Ovary (tissue), 3 donors: ENCODE data around the gene INO80C.

ENCODE experiments used
- POLR2A ChIP-seq: fragments of 450-650 bp; IDR thresholded peaks from one replicate; pipeline ENCODE4 v1.6.1; 2017; ENCODE audit warnings: antibody characterized with exemption, mild to moderate bottlenecking, moderate library complexity
- TF ChIP-seq, protein P1 (sequence below), 3 donors: fragments of 450-650 bp in 2 of 3; fragments of 200-600 bp in 1 of 3; IDR thresholded peaks; one replicate each; pipeline versions ENCODE4 v1.5.1 to v1.8.0; 2016 to 2022; ENCODE audit warnings: antibody characterized with exemption in 3 of 3, mild to moderate bottlenecking in 1 of 3
- donor health status: DM: no; HTN: no; CAD: no.

DNA sequence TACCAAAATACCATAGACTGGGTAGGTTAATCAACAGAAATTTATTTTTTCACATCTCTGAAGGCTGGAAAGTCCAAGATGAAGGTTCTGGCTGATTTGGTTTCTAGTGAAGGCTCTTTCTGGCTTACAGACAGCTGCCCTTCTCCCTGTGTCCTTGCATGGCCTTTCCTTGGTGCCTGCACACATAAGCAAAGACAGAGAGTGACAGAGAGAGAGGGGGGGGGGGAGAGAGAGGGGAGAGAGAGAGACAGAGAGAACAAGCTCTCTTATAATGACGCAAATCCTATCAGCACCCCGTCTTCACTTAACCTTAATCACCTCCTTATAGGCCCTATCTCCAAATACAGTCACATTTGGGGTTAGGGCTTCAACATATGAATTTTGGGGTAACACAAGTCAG, 53.9 kb downstream of the INO80C start:
- TF ChIP-seq, protein P1, sequence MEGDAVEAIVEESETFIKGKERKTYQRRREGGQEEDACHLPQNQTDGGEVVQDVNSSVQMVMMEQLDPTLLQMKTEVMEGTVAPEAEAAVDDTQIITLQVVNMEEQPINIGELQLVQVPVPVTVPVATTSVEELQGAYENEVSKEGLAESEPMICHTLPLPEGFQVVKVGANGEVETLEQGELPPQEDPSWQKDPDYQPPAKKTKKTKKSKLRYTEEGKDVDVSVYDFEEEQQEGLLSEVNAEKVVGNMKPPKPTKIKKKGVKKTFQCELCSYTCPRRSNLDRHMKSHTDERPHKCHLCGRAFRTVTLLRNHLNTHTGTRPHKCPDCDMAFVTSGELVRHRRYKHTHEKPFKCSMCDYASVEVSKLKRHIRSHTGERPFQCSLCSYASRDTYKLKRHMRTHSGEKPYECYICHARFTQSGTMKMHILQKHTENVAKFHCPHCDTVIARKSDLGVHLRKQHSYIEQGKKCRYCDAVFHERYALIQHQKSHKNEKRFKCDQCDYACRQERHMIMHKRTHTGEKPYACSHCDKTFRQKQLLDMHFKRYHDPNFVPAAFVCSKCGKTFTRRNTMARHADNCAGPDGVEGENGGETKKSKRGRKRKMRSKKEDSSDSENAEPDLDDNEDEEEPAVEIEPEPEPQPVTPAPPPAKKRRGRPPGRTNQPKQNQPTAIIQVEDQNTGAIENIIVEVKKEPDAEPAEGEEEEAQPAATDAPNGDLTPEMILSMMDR (IDR thresholded peaks at IDR 0.05) = no peak
- no peak for TF ChIP-seq POLR2A
